Measurements from ENCODE around the gene ERMAP.

The ERMAP gene

DNA sequence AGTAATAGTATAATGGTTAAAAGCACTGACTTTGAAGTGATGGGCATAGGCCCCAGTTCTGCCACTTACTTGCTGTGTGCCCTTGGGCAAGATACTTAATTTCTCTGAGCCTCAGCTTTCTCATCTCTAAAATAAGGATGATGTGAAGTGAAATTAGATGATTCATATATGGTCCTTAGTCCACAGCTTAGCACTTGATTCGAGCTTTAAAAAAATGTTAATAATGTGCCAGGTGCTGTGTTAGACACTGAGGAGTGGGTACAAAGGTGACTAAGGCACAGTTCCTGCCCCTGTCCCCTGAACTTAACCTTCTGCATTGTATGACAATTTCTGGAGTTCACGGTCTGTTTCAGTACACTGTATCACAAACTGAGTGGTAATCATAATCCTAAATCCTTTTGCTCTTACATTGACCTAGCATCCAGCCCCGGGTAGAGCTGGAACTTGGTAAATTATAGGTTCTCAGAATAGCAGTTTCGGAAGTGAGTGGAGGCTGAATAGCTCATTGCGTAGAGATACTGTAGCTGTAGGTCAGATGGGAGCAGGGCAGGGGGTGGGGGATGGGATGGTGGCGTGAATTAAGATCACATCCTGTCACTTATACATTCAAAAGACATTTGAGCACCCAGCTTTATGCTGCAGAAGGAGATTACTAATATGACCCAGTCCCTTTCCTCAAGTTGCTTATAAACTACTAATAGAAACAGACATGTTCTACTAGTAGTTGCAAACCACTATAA, 31.0 kb downstream of the ERMAP start:
- TF ChIP-seq, protein P1, sequence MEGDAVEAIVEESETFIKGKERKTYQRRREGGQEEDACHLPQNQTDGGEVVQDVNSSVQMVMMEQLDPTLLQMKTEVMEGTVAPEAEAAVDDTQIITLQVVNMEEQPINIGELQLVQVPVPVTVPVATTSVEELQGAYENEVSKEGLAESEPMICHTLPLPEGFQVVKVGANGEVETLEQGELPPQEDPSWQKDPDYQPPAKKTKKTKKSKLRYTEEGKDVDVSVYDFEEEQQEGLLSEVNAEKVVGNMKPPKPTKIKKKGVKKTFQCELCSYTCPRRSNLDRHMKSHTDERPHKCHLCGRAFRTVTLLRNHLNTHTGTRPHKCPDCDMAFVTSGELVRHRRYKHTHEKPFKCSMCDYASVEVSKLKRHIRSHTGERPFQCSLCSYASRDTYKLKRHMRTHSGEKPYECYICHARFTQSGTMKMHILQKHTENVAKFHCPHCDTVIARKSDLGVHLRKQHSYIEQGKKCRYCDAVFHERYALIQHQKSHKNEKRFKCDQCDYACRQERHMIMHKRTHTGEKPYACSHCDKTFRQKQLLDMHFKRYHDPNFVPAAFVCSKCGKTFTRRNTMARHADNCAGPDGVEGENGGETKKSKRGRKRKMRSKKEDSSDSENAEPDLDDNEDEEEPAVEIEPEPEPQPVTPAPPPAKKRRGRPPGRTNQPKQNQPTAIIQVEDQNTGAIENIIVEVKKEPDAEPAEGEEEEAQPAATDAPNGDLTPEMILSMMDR (conservative IDR thresholded peaks at IDR 0.05; ENCODE audit: low read length): no peak
- no peak for DNase-seq (ENCODE audit: low read depth)
- peak overlapping the region; percentile 90 for H3K4me3 ChIP-seq (ENCODE audit: low read length)

DNA sequence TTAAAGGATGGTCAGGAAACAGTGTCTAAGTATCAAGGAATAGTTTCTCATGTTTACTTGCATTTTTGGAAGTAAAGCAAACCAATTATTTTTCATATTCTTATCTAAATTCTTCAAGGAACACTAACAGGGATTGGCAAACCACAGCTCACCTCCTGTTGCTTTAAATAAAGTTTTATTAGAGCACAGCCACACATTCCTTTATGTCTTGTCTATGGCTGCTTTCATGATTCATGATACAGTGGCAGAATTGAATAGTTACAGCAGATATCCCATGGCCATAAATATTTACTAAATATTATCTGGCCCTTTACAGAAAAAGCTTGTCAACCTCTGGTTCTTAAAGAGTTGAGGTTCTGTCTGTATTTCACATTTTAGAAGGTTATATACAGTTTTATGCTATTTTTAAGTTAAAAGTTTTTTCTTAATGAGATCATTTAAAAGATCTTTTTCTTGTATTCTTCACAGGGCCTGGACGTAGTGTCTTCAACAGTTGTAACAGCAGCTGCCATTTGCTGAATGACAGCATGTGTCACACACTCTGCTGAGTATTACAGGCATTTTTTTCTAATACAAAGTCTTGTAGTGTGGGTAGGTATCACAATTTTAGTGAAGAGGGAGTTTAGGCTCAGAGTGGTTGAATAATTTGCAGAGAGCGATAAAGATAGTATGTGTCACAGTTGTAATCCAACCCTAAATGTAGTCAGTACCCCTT, 32.1 kb downstream of the ERMAP start:
- TF ChIP-seq, protein P1 (conservative IDR thresholded peaks at IDR 0.05; ENCODE audit: low read length): no peak
- DNase-seq (ENCODE audit: low read depth): no peak
- H3K4me3 ChIP-seq (ENCODE audit: low read length): no peak overlapping the region

DNA sequence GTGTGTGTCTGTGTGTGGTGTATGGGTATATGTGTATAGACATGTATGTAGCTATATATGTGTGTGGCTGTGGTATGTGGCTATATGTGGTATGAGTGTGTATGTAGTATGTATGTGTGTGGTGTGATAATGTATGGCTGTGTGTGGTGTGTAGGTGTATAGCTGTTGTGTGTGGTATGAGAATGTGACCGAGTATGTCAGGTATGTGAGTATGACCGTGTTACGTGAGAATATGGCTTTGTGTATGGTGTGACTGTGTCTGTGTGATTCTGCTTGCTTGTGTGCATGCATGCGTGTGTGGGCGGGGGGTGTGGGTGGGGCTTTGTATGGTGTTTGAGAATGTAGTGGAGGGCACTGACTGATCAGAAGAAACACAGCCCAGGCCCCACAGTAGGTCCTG, 33.0 kb downstream of the ERMAP start:
- TF ChIP-seq, protein P1 (conservative IDR thresholded peaks at IDR 0.05; ENCODE audit: low read length): no peak
- H3K4me3 ChIP-seq (ENCODE audit: low read length): no peak overlapping the region
- DNase-seq (ENCODE audit: low read depth): no peak

GRCh38 chr1:42851420-42851819, 34.5 kb downstream of the ERMAP start:
- TF ChIP-seq, protein P1 (conservative IDR thresholded peaks at IDR 0.05; ENCODE audit: low read length): no peak
- H3K4me3 ChIP-seq (ENCODE audit: low read length): no peak overlapping the region
- no peak for DNase-seq (ENCODE audit: low read depth)

- no peak overlapping the region for H3K4me3 ChIP-seq (ENCODE audit: low read length)
- DNase-seq (ENCODE audit: low read depth): no peak
- TF ChIP-seq, protein P1 (conservative IDR thresholded peaks at IDR 0.05; ENCODE audit: low read length): no peak
These were observed 35.2 kb downstream of the ERMAP start for GRCh38 chr1:42851960-42852607.

DNA sequence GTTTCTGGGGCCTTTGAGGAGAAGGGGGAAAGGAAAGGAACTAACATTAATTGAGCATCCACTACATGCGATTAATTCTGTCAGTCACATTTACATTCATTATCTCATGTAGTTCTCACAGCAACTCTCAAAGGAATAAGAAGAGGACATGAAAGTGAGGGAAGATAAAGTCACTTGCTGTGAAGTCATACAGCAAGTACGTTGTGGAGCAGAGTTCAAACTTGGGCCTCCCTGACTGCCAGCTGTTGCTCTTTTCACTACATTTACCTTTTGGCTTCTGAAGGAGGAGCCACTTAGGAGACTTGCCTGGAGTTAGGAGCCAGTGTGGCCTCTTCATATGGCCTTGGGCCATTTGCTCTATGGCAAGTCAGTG, 35.7 kb downstream of the ERMAP start:
- TF ChIP-seq, protein P1 (conservative IDR thresholded peaks at IDR 0.05; ENCODE audit: low read length): no peak
- no peak overlapping the region for H3K4me3 ChIP-seq (ENCODE audit: low read length)
- DNase-seq (ENCODE audit: low read depth): peak; percentile 6
